Activated T-helper 17 cell treated with anti-CD3 and anti-CD28 coated beads, Interleukin-2, amount 50 U/mL, for 72 hours (primary cell): Measurements from ENCODE around the gene PER1. TPM values are rescaled to one million over a fixed set of nuclear protein-coding genes. Genes with fewer than 3 reads are reported as not detected.

Experiments used
- ATAC-seq: fragments of 150-1000 bp; cut with Tn5 transposase; replicated peaks from 2 replicates; pipeline ENCODE4 v1.10.0; 2021; ENCODE audit warnings: mild to moderate bottlenecking, moderate library complexity
- H3K27ac Mint-ChIP-seq: one replicate; pipeline ENCODE4 v1.8.0; 2022; ENCODE audit warnings: mixed read lengths
- H3K27me3 Mint-ChIP-seq: one replicate; pipeline ENCODE4 v1.8.0; 2022; ENCODE audit warnings: mixed read lengths
- H3K36me3 Mint-ChIP-seq: one replicate; pipeline ENCODE4 v1.8.0; 2022; ENCODE audit warnings: low read depth, mild to moderate bottlenecking, mixed read lengths
- H3K4me1 Mint-ChIP-seq: one replicate; pipeline ENCODE4 v1.8.0; 2022; ENCODE audit warnings: mixed read lengths
- H3K4me3 Mint-ChIP-seq: one replicate; pipeline ENCODE4 v1.8.0; 2022; ENCODE audit warnings: mild to moderate bottlenecking, mixed read lengths
- H3K9me3 Mint-ChIP-seq: one replicate; pipeline ENCODE4 v1.8.0; 2022; ENCODE audit warnings: mixed read lengths
- total RNA-seq, 2 donors: library from RNA; stranded (reverse); gene quantifications; one replicate each; pipeline ENCODE4 v1.2.3, GENCODE V29; 2022

Gene PER1
- total RNA-seq, 2 donors from 2014 or later, result 52.0 to 269 TPM

DNA sequence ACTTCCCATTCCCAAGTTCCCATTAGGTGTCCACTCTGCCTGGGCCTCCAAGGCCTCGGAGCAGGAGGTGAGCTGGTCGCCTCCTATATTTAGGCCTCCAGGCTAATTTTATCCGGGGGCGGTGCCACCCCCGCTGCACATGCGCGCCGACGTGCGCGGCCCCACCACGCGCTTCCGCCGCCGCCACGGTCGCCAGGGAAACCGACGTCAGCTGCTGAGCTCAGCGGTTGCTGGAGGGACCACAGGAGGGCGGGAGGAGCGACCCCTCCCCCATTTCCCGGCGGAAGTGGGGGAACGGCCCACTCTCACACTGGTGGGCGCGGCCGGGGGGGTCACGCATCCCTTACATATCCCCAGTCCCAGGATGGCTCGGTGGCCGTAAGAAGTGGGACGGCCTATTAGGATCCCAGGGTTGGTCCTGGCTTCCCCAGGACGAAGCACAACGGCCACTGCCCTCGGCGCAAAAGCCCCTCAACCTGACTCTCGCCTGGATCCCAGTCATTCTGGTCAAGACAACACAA is 1.0 kb downstream of the PER1 start:
- ATAC-seq, result peak; percentile 33
- Mint-ChIP-seq H3K4me1 (peaks cover 31% of the 10 kb centered on the region), H3K27ac (no peak overlapping the region), H3K36me3 (no peaks in the 10 kb centered on the region), H3K9me3 (no peaks in the 10 kb centered on the region), H3K4me3 (no peak overlapping the region), H3K27me3 (no peaks in the 10 kb centered on the region)

DNA sequence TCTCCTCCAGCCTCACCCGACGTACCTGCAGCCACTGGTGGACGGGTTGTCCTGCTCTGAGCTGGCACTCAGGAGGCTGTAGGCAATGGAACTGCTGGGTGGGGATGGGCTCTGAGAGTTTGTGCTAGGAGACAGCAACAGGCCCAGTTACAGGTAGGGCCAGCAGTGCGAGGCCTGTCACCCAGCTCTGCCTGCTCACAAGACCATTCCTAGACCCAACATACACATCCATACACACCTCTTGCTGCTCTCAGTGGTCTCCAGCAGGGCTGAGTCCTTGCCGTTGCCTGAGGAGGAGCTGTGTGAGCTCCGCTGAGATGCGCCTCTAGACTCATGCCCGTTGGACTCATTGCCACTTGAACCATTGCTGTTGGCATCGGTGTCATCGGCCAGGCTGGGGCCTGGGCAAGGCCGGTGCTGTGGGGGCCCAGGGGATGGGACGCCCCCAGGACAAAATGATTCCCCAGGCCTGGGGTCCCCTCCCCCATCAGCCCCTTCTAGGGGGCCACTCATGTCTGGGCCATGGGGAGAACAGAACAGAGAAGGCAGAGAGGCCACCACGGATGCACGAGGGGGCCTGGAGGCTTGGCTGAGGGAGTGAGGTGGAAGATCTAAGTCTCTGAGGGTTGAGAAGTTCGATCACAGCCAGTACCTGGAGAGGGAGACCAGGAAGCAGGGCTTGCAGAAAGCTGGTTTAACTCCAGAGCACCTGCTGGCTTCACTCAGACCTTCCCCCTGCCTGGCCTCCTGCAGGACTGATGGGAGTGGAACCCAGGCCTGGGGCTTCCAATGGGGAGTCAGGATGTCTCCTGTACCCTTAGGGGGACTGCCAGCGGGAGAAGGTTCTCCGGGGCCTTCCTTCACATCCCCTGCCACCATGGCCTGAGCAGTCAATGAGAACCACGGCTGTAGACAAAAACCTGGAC is 1.7 kb downstream of the PER1 start:
- H3K36me3 Mint-ChIP-seq, result no peaks in the 10 kb centered on the region
- no peaks in the 10 kb centered on the region for H3K27me3 Mint-ChIP-seq
- no peak overlapping the region for H3K4me3 Mint-ChIP-seq
- no peak overlapping the region for H3K27ac Mint-ChIP-seq
- H3K4me1 Mint-ChIP-seq, result peaks cover 29% of the 10 kb centered on the region
- no peak for ATAC-seq
- no peaks in the 10 kb centered on the region for H3K9me3 Mint-ChIP-seq

DNA sequence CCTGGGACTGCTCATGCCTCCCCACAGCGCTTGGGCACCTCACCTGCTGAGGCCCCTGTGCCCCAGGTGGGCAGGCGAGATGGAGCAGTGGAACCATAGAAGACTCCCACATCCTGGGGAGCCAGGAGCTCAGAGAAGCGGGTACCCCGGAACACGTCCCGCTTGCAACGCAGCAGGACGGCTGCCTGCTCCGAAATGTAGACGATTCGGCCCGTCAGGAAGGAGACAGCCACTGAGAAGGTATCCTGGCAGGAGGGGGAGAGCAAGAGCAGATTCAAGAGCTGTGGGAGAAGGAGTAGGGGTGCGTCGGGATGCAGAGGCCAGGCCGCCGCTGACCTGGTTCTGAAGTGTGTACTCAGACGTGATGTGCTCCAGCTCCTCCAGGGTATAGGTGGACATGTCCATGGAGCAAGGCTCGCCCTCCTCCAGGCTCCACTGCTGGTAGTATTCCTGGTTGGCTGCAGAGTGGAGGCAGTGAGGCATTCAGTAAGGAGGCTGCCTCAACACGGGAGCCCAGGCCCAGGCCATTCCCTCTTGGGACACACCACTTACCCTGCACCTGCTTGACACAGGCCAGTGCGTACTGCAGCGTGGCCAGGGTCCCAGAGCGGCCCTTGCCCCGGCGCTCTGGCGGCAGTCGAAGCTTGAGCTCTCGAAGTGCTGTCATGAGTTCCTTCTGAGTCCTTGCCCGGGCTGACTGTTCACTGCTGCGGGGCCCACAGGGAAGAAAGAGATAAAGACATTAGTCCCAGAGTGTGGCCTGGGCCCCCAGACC is 2.6 kb downstream of the PER1 start:
- no peak for ATAC-seq
- peak overlapping the region; percentile 46 for H3K27ac Mint-ChIP-seq
- H3K4me1 Mint-ChIP-seq, result peaks cover 21% of the 10 kb centered on the region
- H3K9me3 Mint-ChIP-seq, result no peaks in the 10 kb centered on the region
- no peak overlapping the region for H3K4me3 Mint-ChIP-seq
- H3K27me3 Mint-ChIP-seq, result no peaks in the 10 kb centered on the region
- no peaks in the 10 kb centered on the region for H3K36me3 Mint-ChIP-seq

DNA sequence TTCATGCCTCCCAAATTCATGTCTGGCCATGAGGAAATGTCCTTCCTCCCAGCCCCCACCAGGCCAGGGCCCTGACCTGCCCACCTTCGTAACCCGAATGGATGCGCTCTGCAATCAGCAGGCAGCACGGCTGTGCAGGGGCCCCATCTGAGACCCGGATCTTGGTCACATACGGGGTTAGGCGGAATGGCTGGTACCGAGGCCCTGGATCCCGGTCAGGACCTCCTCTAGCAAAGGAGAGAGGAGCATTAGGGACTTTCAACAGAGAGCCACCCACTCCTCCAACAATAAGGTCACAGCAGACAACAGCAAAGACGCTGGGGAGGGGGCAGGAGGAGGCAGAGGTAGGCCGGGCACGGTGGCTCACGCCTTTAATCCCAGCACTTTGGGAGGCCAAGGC is 3.6 kb downstream of the PER1 start:
- H3K27ac Mint-ChIP-seq, result peak overlapping the region; percentile 59
- no peaks in the 10 kb centered on the region for H3K9me3 Mint-ChIP-seq
- no peak for ATAC-seq
- H3K4me3 Mint-ChIP-seq, result peak overlapping the region; percentile 19
- no peaks in the 10 kb centered on the region for H3K36me3 Mint-ChIP-seq
- H3K27me3 Mint-ChIP-seq, result no peaks in the 10 kb centered on the region
- H3K4me1 Mint-ChIP-seq, result peaks cover 11% of the 10 kb centered on the region

DNA sequence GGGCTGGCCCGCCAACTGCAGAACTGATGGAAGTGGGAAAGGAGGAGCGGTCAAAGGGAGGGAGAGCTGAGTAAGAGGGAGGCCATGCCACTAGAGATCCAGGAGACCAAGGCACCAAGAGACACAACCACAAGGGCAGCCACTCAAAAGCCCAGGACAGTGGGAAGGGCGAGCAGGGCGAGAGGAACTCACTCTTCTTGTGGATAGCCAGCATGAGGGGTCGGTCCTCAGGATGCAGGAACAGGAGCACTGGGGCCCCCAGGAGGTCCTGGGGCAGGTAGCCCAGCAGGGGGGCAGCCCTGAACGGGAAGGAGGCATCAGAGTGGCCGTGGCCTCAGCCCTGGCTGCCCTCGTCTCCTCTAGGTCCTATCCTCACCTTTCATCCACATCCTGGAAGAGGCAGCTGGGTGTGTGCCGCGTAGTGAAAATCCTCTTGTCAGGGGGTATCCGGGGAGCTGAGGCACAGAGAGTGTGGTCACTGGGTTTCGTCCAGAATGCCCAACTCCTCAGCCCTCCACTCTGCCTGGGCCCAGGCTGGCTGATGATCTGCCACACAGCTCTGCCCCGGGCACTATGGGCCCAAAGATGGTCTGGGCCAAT is 4.3 kb downstream of the PER1 start:
- Mint-ChIP-seq H3K4me3 (no peak overlapping the region), H3K27ac (no peak overlapping the region), H3K36me3 (no peaks in the 10 kb centered on the region), H3K4me1 (peaks cover 5% of the 10 kb centered on the region), H3K27me3 (no peaks in the 10 kb centered on the region), H3K9me3 (no peaks in the 10 kb centered on the region)
- no peak for ATAC-seq

DNA sequence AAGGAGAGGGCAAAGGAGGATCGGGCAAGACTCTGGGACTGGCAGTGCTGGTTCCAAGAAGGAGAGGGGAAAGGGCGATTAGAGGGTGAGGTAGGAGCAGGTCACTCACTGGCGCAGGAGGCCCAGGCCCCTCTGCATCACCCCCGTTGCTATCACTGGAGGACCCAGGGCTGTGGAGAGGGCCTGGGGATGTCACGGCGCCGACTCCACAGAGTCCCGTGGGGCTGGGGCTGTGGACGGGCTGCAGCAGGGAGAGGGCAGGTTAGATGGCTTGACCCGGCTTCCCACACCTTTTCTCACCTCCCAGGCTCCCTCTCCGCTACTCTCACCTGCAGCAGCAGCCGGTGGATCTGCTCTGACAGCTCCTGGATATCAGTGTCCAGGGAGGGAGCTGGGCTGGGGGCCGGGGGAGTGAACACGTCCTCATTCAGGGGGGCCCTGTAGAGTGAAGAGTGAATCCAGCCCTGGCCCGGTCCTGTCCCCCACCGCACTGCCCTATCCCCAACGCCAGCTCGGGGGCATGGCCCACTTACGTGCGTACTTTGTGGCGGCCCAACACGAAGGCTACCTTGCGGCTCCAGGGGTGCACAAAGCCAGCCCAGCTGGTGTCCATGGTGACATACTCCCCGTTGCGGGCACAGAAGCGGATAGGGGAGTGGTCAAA is 4.9 kb downstream of the PER1 start:
- Mint-ChIP-seq H3K27me3 (no peaks in the 10 kb centered on the region), H3K4me1 (peaks cover 4% of the 10 kb centered on the region), H3K4me3 (no peak overlapping the region), H3K27ac (no peak overlapping the region), H3K9me3 (no peaks in the 10 kb centered on the region), H3K36me3 (no peaks in the 10 kb centered on the region)
- ATAC-seq, result no peak

DNA sequence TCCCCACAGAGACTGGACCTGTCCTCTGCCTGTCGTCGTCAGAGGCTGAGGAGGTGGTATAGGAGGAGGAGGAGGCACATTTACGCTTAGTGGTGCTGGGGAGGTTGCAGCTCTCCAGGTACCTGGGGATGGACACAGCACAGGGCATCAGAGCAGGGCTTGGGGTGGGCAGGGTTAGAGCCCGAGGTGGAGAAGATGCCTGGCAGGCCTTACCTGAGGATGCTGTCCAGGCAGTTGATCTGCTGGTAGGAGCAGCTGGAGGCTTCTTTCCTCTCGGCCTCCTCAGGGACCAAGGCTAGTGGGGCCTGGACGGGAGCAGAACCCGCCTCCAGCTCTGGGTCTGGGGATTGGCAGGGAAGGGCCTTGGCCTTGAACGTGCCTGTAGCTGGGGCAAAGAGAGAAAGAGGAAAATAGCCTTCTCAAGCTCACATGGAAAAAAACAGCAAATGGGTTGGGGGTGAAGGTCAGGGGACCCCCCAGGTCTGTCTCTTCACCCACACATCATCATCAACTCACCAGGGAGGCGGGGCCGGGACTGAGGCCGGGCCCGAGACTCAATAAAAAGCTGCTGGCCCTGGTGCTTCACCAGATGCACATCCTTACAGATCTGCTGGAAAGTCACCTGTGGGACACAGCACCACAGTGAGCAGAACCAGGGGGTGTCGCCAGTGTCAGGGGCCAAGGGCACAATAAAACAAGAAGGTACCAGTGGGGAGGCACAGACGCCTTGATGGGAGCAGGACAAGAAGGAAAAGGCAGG is 5.6 kb downstream of the PER1 start:
- ATAC-seq, result no peak
- H3K27ac Mint-ChIP-seq, result peak overlapping the region; percentile 20
- H3K9me3 Mint-ChIP-seq, result no peaks in the 10 kb centered on the region
- H3K4me3 Mint-ChIP-seq, result no peak overlapping the region
- H3K36me3 Mint-ChIP-seq, result no peaks in the 10 kb centered on the region
- H3K27me3 Mint-ChIP-seq, result no peaks in the 10 kb centered on the region
- H3K4me1 Mint-ChIP-seq, result peaks cover 4% of the 10 kb centered on the region

DNA sequence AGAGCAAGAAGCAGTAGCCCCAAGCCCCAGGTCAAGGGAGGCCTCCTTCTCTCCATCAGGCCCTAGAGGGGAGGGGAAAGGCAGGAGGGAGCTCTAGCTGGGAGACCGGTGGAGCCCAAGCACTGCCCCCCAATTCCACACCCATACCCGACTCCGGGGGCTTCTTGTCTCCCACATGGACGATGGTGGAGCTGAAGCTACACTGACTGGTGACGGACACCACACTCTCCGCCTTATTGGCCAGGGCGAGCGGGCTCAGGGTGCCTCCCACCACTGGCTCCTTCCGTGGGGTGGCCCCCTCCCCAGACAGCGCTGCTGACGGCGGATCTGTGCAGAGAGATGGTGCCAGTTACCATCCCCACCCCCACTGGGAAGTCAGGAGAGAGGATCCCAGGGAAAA is 6.4 kb downstream of the PER1 start:
- H3K4me3 Mint-ChIP-seq, result no peak overlapping the region
- H3K4me1 Mint-ChIP-seq, result peaks cover 4% of the 10 kb centered on the region
- H3K27me3 Mint-ChIP-seq, result no peaks in the 10 kb centered on the region
- no peaks in the 10 kb centered on the region for H3K9me3 Mint-ChIP-seq
- no peaks in the 10 kb centered on the region for H3K36me3 Mint-ChIP-seq
- ATAC-seq, result no peak
- H3K27ac Mint-ChIP-seq, result peak overlapping the region; percentile 20

DNA sequence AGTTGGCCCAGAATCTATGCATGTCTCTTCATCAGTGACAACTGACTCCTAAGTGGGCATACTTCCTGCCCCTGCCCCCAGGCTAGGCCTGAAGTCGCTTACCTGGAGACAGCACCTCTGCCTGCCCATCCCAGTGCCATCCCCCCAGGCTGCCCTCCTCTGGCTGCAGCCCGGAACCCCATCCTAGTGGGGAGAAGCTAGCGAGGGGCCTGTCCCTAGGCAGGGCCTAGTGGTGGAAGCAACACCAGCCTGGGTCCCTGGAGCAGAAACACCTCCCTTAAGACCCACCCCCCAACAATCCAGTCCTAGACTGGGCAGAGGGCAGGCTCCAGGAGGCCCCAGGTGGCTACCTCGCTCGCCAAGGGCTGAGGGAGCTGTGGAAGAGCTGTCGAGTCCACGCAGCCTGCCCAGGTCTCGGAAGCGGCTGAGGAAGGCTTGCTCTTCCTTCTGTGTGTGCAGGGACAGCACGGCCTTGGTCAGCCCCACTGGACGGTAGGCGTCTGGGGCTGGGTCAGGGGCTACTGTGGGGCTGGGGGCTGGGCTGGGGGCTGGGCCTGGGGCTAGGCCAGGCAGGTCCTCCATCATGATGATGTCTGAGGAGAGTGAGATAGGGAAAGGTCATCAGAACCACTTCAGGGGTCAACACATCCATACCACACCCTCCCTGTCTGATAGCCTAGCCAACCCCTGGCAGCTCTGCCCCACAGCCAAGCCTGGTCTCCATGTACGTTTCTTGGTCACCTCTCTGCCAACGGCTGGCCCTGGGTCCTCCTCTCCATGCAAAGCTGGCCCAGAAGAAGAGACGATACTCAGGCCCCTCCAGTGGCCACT is 7.6 kb downstream of the PER1 start:
- H3K27me3 Mint-ChIP-seq, result no peaks in the 10 kb centered on the region
- ATAC-seq, result no peak
- peaks cover 4% of the 10 kb centered on the region for H3K4me1 Mint-ChIP-seq
- H3K9me3 Mint-ChIP-seq, result no peaks in the 10 kb centered on the region
- H3K36me3 Mint-ChIP-seq, result no peaks in the 10 kb centered on the region
- no peak overlapping the region for H3K27ac Mint-ChIP-seq
- H3K4me3 Mint-ChIP-seq, result no peak overlapping the region

DNA sequence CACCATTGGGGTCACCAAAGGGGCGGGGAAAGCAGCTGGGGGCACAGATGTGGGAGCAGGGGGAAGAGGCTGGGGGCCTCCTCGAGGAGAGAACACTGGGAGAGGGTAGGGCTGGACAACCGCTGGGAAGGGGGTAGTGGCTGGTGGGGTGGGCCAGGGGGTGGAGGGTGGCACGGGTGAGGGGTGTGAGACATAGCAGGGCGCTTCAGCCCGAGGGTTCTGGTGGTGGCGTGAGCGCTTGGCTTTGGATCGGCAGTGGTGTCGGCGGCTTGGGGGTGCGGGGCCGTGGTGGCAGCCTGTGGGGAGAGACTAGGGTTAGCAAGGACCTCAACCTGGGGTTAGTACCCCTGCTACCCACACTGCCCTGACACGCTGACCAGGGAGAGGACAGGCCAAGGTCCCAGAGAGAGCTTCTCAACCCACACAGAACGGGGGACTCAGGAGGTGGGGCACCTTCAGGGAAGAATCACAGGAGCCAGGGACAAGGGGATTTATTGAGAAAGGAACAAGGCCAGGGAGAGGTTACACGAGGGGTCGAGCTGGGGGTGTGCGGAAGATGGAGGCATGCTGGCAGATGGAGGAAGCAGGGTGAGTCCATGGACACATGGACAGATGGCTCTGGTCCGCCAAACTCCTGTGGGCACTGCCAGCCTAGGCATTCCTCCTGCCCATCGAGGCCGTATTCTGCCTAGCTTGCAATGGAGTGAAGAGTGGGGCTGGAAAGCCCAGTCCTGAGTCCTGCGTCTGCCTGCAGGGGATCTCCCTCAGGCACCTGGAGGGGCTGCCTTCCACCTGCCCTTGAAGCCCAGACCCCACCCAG is 8.4 kb downstream of the PER1 start:
- Mint-ChIP-seq H3K9me3 (no peaks in the 10 kb centered on the region), H3K4me1 (peaks cover 4% of the 10 kb centered on the region), H3K36me3 (no peaks in the 10 kb centered on the region), H3K27ac (peak overlapping the region; percentile 68), H3K27me3 (no peaks in the 10 kb centered on the region), H3K4me3 (no peak overlapping the region)
- no peak for ATAC-seq

DNA sequence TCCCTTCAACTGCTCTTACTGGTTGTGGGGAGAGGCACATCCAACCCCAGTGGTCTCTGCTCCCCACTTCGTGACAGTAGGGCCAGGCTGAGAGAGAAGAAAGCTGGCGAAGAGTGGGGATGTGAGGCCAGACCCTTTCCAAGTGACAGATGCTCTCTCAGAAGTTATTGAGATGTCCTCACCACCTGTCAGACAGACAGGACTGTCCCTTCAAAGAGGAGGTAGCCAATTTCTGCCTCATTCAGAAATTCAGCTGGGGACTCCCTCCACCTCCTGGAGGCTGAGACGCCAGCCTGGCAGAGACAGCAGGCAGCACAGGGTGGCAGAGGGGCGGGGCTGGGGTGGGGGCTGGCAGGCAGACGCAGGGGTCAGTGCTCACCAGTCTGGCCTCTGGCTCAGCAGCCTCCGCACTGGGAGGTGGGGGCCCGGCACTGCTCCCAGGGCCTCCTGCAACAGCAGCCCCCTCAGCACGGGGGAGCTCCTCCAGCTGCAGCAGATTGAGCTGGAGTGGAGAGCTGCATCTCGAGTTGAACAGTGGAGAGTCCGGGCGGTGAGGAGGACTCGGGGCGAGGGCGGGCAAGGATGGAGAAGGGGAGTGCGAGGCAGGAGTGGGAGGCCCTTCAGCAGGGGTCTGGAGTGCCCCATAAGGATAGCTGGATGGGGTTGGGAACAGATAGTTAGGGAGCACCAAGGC is 9.2 kb downstream of the PER1 start:
- no peak overlapping the region for H3K4me3 Mint-ChIP-seq
- H3K4me1 Mint-ChIP-seq, result peaks cover 4% of the 10 kb centered on the region
- H3K9me3 Mint-ChIP-seq, result no peaks in the 10 kb centered on the region
- no peak for ATAC-seq
- H3K27ac Mint-ChIP-seq, result peak overlapping the region; percentile 68
- no peaks in the 10 kb centered on the region for H3K36me3 Mint-ChIP-seq
- H3K27me3 Mint-ChIP-seq, result no peaks in the 10 kb centered on the region
